GM10266 (cell line): ENCODE results near the gene LMAN1.

Experiments used
- DNase-seq: peaks from one replicate; pipeline ENCODE4 v3.0.0; 2012; ENCODE audit errors: extremely low spot score
- CTCF ChIP-seq: IDR thresholded peaks from 2 replicates; pipeline ENCODE4 v1.5.1; 2012; ENCODE audit warnings: mild to moderate bottlenecking, low read depth; ENCODE audit not compliant: control insufficient read depth, insufficient read depth; ENCODE audit errors: missing control alignments

Gene LMAN1

GRCh38 chr18:59343926-59344325 is 15.1 kb downstream of the LMAN1 start:
- no peak for TF ChIP-seq CTCF
- no peak for DNase-seq

- no peak for DNase-seq
- TF ChIP-seq CTCF: no peak
These were observed 18.2 kb downstream of the LMAN1 start for GRCh38 chr18:59340817-59341216.

GRCh38 chr18:59340312-59340711 is 18.8 kb downstream of the LMAN1 start:
- TF ChIP-seq CTCF: no peak
- no peak for DNase-seq

DNA sequence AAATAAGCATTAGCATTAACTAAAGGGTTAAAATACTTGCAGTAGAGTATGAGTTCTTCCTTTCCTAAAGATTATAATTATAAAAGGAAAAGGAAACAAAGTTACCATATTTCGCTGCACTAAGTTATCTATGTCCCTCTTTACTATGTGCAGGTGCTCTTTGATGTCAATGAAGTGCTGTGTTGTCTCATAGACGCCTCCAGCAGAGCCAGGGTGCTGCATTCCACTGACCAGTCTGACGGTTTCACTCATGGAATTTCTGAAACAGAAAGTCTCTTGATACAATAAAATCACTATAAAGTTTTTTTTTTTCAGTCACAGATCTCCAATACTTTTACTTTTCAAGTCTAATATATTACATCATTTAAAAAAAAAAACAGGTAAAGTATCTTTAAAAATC is 26.1 kb downstream of the LMAN1 start:
- no peak for DNase-seq
- no peak for TF ChIP-seq CTCF

- DNase-seq: no peak
- no peak for TF ChIP-seq CTCF
These were observed 30.4 kb downstream of the LMAN1 start for GRCh38 chr18:59328683-59329082.

DNA sequence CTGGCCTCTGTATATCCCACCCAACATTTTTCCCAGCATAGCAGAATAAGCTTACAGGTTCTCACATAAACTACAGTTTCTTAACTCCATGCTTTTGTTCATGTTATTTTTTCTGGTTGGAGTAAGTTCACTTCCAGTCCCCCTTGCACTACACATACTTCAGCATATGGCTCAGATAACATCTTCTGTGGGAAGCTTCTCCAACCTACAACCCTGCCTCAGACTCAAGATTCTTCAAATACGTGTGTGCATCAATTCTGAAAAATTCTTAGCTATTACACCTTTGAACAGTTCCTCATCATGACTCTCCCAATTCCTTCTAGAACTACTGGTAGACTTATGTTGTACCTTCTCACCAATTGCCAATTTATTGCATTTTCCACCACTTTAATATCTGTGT is 33.1 kb downstream of the LMAN1 start:
- no peak for TF ChIP-seq CTCF
- DNase-seq: no peak

DNA sequence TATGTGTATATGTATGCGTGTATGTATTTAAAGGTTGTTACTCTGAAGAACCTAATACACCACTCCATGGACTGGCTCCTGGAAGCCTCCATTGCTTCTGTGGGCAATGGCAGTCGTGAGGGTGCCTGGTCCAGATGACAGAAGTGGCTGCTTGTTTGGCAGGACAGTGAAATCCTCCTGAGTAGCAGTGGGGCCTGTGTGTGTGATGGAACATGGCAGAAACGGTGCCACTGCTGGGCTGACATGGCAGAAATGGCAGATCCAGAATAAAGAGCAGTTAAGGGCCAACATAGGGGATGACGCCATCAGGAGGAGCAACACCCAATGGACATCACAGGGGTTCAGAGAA is 34.5 kb downstream of the LMAN1 start:
- DNase-seq: no peak
- no peak for TF ChIP-seq CTCF
